ENCODE results near the gene ORM1.

ORM1 gene

GRCh38 chr9:114344692-114345091 is 21.8 kb downstream of the ORM1 start:
- DNase-seq: no peak

GRCh38 chr9:114345493-114346065 is 22.7 kb downstream of the ORM1 start:
- DNase-seq: no peak

- DNase-seq: no peak
Measured at GRCh38 chr9:114346146-114346545, 23.2 kb downstream of the ORM1 start.

- no peak for DNase-seq
Measured at GRCh38 chr9:114347675-114348074, 24.8 kb downstream of the ORM1 start.

GRCh38 chr9:114348261-114348905 is 25.5 kb downstream of the ORM1 start:
- no peak for DNase-seq

GRCh38 chr9:114348906-114349482 is 26.1 kb downstream of the ORM1 start:
- peak; percentile 60 for DNase-seq

- DNase-seq: no peak
Measured at GRCh38 chr9:114349713-114350480, 27.0 kb downstream of the ORM1 start.

GRCh38 chr9:114350636-114351401 is 27.9 kb downstream of the ORM1 start:
- no peak for DNase-seq

GRCh38 chr9:114351932-114352331 is 29.0 kb downstream of the ORM1 start:
- no peak for DNase-seq

GRCh38 chr9:114355821-114356220 is 32.9 kb downstream of the ORM1 start:
- DNase-seq: no peak

- DNase-seq: no peak
Measured at GRCh38 chr9:114356792-114357191, 33.9 kb downstream of the ORM1 start.

GRCh38 chr9:114357360-114357759 is 34.5 kb downstream of the ORM1 start:
- no peak for DNase-seq

- DNase-seq: no peak
Measured at GRCh38 chr9:114357911-114358328, 35.0 kb downstream of the ORM1 start.

GRCh38 chr9:114359801-114360200 is 36.9 kb downstream of the ORM1 start:
- no peak for DNase-seq

GRCh38 chr9:114361542-114361941 is 38.6 kb downstream of the ORM1 start:
- DNase-seq: no peak

- no peak for DNase-seq
Measured at GRCh38 chr9:114362394-114362793, 39.5 kb downstream of the ORM1 start.

- no peak for DNase-seq
Measured at GRCh38 chr9:114363424-114363823, 40.5 kb downstream of the ORM1 start.

- DNase-seq: no peak
Measured at GRCh38 chr9:114364134-114365041, 41.5 kb downstream of the ORM1 start.

- no peak for DNase-seq
Measured at GRCh38 chr9:114365194-114365593, 42.3 kb downstream of the ORM1 start.

GRCh38 chr9:114366334-114367128 is 43.6 kb downstream of the ORM1 start:
- no peak for DNase-seq

- DNase-seq: no peak
Measured at GRCh38 chr9:114367366-114367765, 44.5 kb downstream of the ORM1 start.

Data from activated T-cell treated with anti-CD3 and anti-CD28 coated beads for 4 hours (primary cell).